ENCODE data around the gene STAT5B. TPM values are rescaled to one million over a fixed set of nuclear protein-coding genes. Genes with fewer than 3 reads are reported as not detected.

STAT5B gene
- total and polyA plus RNA-seq, 9 of the 15 experiments (the other 6 are each of a cell fraction or from before 2014, with no cell fraction given): 20.8 to 176 (median 92.4) TPM

DNA sequence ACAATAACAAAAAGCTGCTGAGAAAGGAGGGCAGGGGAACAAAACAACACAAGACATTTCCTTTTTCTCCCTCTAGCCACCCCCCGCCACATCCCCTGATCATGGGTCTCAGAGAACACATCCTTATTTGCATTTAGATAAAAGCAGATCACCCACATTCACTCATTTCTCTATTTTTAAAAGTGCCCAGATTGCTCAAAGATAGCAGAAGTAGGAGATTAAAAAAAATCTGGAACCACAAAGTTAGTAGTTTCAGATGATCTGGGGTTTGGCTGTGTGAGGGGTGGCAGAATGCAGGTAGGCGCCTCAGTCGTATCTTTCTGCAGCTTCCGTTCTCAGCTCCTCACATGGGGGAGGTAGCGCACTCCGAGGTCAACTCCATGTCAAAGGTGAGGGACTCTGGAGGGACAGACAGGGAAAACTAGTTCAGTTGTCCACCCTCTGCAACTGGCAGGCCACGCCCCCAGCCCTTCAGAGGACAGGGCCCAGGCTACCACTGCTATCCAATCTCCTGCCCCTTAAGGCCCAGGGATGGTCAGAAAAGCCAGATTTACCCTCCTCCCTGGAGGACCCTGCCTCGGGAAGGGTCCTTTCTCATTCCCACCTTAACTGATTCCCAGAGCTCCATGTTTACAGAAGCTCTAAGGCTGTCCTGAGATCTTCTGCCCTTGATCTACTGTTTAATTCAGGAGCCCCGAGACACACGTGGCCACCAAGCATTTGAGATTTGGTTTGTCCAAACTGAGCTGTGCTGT, 39.4 kb upstream of the STAT5B start:
- Histone ChIP-seq H2AFZ (ENCODE audit: low read depth, low read length) (no peak overlapping the region), H3K4me2 (ENCODE audit: insufficient read depth, low read length) (peak overlapping the region; percentile 69), H3K4me3 (no peak overlapping the region), H3K27me3 (ENCODE audit: control insufficient read depth in 2 of 2, insufficient read depth in 2 of 2, low read length in 2 of 2) (no peaks in the 10 kb centered on the region), H4K20me1 (replicated peaks; ENCODE audit: control insufficient read depth, insufficient read depth, low read length) (no peaks in the 10 kb centered on the region), H3K27ac (ENCODE audit: extremely low read depth, low read depth, low read length) (peak overlapping the region; percentile 100), H3K9me3 (replicated peaks; ENCODE audit: control insufficient read depth, insufficient read depth, low read depth, low read length) (no peaks in the 10 kb centered on the region), H3K36me3 (ENCODE audit: control insufficient read depth, insufficient read depth, low read length) (peaks cover 74% of the 10 kb centered on the region), H3K9ac (ENCODE audit: insufficient read depth in 1 of 2, low read depth in 2 of 2, low read length in 2 of 2) (peak overlapping the region; percentile 39 to 100), H3K9me1 (ENCODE audit: control insufficient read depth, insufficient read depth, low read length) (no peaks in the 10 kb centered on the region), H3K4me1 (replicated peaks in 1 of 2; ENCODE audit: control insufficient read depth in 2 of 2, insufficient read depth in 2 of 2, low read length in 2 of 2) (peaks cover 88 to 90% of the 10 kb centered on the region in 2 experiments), H3K79me2 (ENCODE audit: control insufficient read depth, insufficient read depth, low read length) (peaks cover 67% of the 10 kb centered on the region)
- FAIRE-seq (peak; percentile 88), DNase-seq (ENCODE audit: extremely low read depth in 1 of 4, low spot score in 3 of 4) (peak; percentile 74 to 96 (median 78)), ATAC-seq (peak; percentile 16)
- ChIA-PET POLR2A (interaction anchor here (0.7 to 2.4 kb wide), 9 partner anchors 14 to 212 kb away, joined by 3 to 8 read pairs (median 3); no protein-coding TSS in a partner anchor), CTCF (ENCODE audit: low intra/inter-chr PET ratio) (no interaction called here)
- WGBS (ENCODE audit: insufficient coverage, low coverage, missing lambda C conversion rate): 10% methylated on average over 10 of the region's 10 CpGs
- BruUV-seq (replicated peaks): no TSS peak
- intact Hi-C loops (cut with micrococcal nuclease): loop anchor here (5.0 to 10.0 kb wide), 2 partner anchors 91 to 293 kb away; partner anchors contain the start of gene NKIRAS2
- in situ Hi-C loops (cut with MboI): no loop called here
- TF ChIP-seq CCNT2 (IDR thresholded peaks at IDR 0.05; ENCODE audit: borderline replicate concordance, extremely low read depth, insufficient read length, low read depth, low read length) (no peak), ZNF197 (CRISPR knock-in tag; IDR thresholded peaks at IDR 0.05; ENCODE audit: low read depth) (peak; percentile 45; the same call in 1 of the 2 replicates), ZNF23 (CRISPR knock-in tag; IDR thresholded peaks at IDR 0.05) (0 out of 2 replicates have a peak, but pooled peaks have one; percentile 2), ZNF143 (CRISPR knock-in tag; IDR thresholded peaks at IDR 0.05) (no peak), KDM1A (IDR thresholded peaks at IDR 0.05) (peak; percentile 68), CBFA2T2 (conservative IDR thresholded peaks at IDR 0.05) (0 out of 2 replicates have a peak, but pooled peaks have one; percentile 6), NFIC (IDR thresholded peaks at IDR 0.05) (no peak), PPARD (CRISPR knock-in tag; IDR thresholded peaks at IDR 0.05) (no peak), MYC (IDR thresholded peaks at IDR 0.05; ENCODE audit: low read depth, low read length) (peak; percentile 66; the same call in 1 of the 2 replicates), MYC (CRISPR knock-in tag; IDR thresholded peaks at IDR 0.05; ENCODE audit: borderline replicate concordance, low read depth) (no peak), CBX8 (IDR thresholded peaks at IDR 0.05; ENCODE audit: borderline replicate concordance, extremely low read depth, low read depth, low read length, poor library complexity, severe bottlenecking) (no peak)
- TF ChIP-seq, protein P1, sequence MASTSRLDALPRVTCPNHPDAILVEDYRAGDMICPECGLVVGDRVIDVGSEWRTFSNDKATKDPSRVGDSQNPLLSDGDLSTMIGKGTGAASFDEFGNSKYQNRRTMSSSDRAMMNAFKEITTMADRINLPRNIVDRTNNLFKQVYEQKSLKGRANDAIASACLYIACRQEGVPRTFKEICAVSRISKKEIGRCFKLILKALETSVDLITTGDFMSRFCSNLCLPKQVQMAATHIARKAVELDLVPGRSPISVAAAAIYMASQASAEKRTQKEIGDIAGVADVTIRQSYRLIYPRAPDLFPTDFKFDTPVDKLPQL (IDR thresholded peaks at IDR 0.05; ENCODE audit: extremely low read depth, insufficient read length): no peak
- TF ChIP-seq, protein P2, sequence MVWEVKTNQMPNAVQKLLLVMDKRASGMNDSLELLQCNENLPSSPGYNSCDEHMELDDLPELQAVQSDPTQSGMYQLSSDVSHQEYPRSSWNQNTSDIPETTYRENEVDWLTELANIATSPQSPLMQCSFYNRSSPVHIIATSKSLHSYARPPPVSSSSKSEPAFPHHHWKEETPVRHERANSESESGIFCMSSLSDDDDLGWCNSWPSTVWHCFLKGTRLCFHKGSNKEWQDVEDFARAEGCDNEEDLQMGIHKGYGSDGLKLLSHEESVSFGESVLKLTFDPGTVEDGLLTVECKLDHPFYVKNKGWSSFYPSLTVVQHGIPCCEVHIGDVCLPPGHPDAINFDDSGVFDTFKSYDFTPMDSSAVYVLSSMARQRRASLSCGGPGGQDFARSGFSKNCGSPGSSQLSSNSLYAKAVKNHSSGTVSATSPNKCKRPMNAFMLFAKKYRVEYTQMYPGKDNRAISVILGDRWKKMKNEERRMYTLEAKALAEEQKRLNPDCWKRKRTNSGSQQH (CRISPR knock-in tag; IDR thresholded peaks at IDR 0.05): no peak
- TF ChIP-seq, protein P3, sequence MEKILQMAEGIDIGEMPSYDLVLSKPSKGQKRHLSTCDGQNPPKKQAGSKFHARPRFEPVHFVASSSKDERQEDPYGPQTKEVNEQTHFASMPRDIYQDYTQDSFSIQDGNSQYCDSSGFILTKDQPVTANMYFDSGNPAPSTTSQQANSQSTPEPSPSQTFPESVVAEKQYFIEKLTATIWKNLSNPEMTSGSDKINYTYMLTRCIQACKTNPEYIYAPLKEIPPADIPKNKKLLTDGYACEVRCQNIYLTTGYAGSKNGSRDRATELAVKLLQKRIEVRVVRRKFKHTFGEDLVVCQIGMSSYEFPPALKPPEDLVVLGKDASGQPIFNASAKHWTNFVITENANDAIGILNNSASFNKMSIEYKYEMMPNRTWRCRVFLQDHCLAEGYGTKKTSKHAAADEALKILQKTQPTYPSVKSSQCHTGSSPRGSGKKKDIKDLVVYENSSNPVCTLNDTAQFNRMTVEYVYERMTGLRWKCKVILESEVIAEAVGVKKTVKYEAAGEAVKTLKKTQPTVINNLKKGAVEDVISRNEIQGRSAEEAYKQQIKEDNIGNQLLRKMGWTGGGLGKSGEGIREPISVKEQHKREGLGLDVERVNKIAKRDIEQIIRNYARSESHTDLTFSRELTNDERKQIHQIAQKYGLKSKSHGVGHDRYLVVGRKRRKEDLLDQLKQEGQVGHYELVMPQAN (IDR thresholded peaks at IDR 0.05; ENCODE audit: borderline replicate concordance): no peak
- TF ChIP-seq, protein P4, sequence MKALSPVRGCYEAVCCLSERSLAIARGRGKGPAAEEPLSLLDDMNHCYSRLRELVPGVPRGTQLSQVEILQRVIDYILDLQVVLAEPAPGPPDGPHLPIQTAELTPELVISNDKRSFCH (CRISPR knock-in tag; IDR thresholded peaks at IDR 0.05): no peak
- TF ChIP-seq, protein P4 (tag; IDR thresholded peaks at IDR 0.05): peak; percentile 38; the same call in 1 of the 2 replicates

All from K562 (cell line).